ENCODE measurements around the gene SRP54. TPM values are rescaled to one million over a fixed set of nuclear protein-coding genes. Genes with fewer than 3 reads are reported as not detected.
A peak's percentile ranks its signal among the peaks of the same experiment; 100 is the strongest.

SRP54 gene
- total RNA-seq, 4 donors from 2014 or later = 41.0 to 64.0 (median 47.7) TPM

DNA sequence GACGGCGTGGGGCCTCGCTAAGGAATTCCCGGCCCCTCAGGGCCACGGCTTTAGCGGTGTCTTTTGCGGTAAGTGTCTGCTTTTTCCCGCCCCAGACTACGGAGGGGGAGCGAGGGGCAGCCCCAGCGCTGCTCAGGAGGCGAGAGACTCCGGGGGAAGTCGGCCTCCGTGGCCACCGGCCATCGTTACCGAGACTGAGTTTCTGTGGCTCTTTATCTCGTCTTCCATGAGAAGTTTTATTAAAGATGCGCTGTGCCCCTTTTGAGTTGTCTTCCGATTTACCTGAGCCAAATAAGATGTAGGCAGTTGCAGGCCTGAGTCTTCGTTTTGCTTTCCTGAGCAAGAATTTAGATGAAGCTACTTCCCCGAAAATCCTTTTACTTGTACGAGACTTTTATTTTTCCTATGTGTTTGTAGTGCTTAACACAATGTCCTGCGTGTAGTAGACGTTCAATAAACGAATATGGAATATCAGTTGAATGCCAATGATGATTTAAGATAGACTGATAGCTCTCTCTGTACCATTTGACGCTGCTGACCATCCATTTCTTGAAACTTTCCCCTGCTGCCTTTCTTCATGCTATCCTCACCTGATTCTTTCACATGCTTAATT, 462 bp downstream of the SRP54 start:
- no peak for DNase-seq (ENCODE audit: low spot score)
- ATAC-seq (ENCODE audit: low FRiP score) = peak; percentile 43
- TF ChIP-seq CTCF (IDR thresholded peaks at IDR 0.05) = no peak

- no peak for TF ChIP-seq CTCF (IDR thresholded peaks at IDR 0.05)
- no peak for DNase-seq (ENCODE audit: low spot score)
- ATAC-seq (ENCODE audit: low FRiP score) = no peak
Observed at GRCh38 chr14:34983786-34984185, 994 bp downstream of the SRP54 start.

GRCh38 chr14:34985740-34986139, 2.9 kb downstream of the SRP54 start:
- TF ChIP-seq CTCF (IDR thresholded peaks at IDR 0.05) = no peak
- DNase-seq (ENCODE audit: low spot score) (no peak), ATAC-seq (ENCODE audit: low FRiP score) (no peak)

- TF ChIP-seq CTCF (IDR thresholded peaks at IDR 0.05) = no peak
- DNase-seq (ENCODE audit: low spot score) (no peak), ATAC-seq (ENCODE audit: low FRiP score) (no peak)
Observed at GRCh38 chr14:34987180-34987579, 4.4 kb downstream of the SRP54 start.

- no peak for ATAC-seq (ENCODE audit: low FRiP score)
- no peak for TF ChIP-seq CTCF (IDR thresholded peaks at IDR 0.05)
- DNase-seq (ENCODE audit: low spot score) = no peak
Observed at GRCh38 chr14:34989762-34990161, 7.0 kb downstream of the SRP54 start.

DNA sequence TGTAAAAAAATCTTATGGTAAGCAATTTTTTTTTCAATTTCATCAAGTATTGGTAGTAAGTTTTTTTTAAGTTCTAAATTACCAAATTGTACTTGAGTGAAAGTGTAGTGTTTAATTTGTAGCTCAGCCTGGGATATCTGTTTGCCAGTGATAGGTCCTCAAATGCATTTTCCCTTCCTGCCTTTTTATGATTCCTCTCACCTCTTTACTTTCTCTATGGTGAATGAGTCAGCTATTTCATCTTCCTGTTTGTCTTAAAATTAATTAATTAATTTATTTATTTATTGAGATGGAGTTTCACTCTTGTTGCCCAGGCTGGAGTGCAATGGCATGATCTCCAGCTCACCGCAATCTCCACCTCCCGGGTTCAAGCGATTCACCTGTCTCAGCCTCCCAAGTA, 10.6 kb downstream of the SRP54 start:
- no peak for ATAC-seq (ENCODE audit: low FRiP score)
- no peak for DNase-seq (ENCODE audit: low spot score)
- no peak for TF ChIP-seq CTCF (IDR thresholded peaks at IDR 0.05)

- no peak for TF ChIP-seq CTCF (IDR thresholded peaks at IDR 0.05)
- DNase-seq (ENCODE audit: low spot score) (no peak), ATAC-seq (ENCODE audit: low FRiP score) (no peak)
Observed at GRCh38 chr14:34994668-34995067, 11.9 kb downstream of the SRP54 start.
